K562 (cell line): Measurements from ENCODE around the gene RAD17. TPM values are rescaled to one million over a fixed set of nuclear protein-coding genes. Genes with fewer than 3 reads are reported as not detected.

Experiments
- ATF7 ChIP-seq: fragments of 450-650 bp; IDR thresholded peaks from 2 replicates; pipeline ENCODE4 v1.7.1; 2014; ENCODE audit warnings: mild to moderate bottlenecking, moderate library complexity
- CEBPB ChIP-seq: fragments of 450-650 bp; IDR thresholded peaks from 2 replicates; pipeline ENCODE4 v1.6.1; 2016; ENCODE audit warnings: missing genetic modification characterization, missing compliant biosample characterization
- ELF1 ChIP-seq: fragments of 200-800 bp; sonication (Bioruptor generic); IDR thresholded peaks from 2 replicates; pipeline ENCODE4 v1.6.1; 2016; ENCODE audit warnings: missing genetic modification characterization, missing compliant biosample characterization
- ESRRB ChIP-seq: fragments of 250-450 bp; sonication (Bioruptor Pico); IDR thresholded peaks from 2 replicates; pipeline ENCODE4 v1.5.0; 2020; ENCODE audit warnings: mild to moderate bottlenecking, moderate library complexity, borderline replicate concordance
- FIP1L1 ChIP-seq: fragments of 200-400 bp; formaldehyde crosslinking; IDR thresholded peaks from 2 replicates; pipeline ENCODE4 v1.6.1; 2018; ENCODE audit warnings: mild to moderate bottlenecking, low read depth, low read length; ENCODE audit not compliant: poor library complexity, severe bottlenecking
- KDM5B ChIP-seq: fragments of 200-600 bp; sonication (generic); IDR thresholded peaks from 2 replicates; pipeline ENCODE4 v1.6.1; 2012; ENCODE audit warnings: low read depth, mild to moderate bottlenecking, moderate library complexity, low read length, control low read depth, inconsistent platforms; ENCODE audit not compliant: insufficient replicate concordance
- MCM5 ChIP-seq: fragments of 450-650 bp; IDR thresholded peaks from 2 replicates; pipeline ENCODE4 v1.6.1; 2016; ENCODE audit warnings: low read depth
- MCM7 ChIP-seq, 2 experiments: fragments of 450-650 bp; IDR thresholded peaks; 2 replicates each; pipeline ENCODE4 v1.6.1; 2016 to 2018
- PCBP2 ChIP-seq: fragments of 200-400 bp; formaldehyde crosslinking; IDR thresholded peaks from 2 replicates; pipeline ENCODE4 v1.6.1; 2018; ENCODE audit warnings: low read length, low read depth, mild to moderate bottlenecking, moderate library complexity; ENCODE audit not compliant: poor library complexity, severe bottlenecking
- PHB2 ChIP-seq: fragments of 450-650 bp; IDR thresholded peaks from 2 replicates; pipeline ENCODE4 v1.6.1; 2017; ENCODE audit warnings: low read depth
- ZBED1 ChIP-seq: IDR thresholded peaks from 2 replicates; pipeline ENCODE4 v1.6.1; 2014
- ZNF253 ChIP-seq: fragments of 250-450 bp; sonication (Bioruptor Pico); conservative IDR thresholded peaks from 2 replicates; pipeline ENCODE4 v1.6.1; 2021; ENCODE audit warnings: mild to moderate bottlenecking
- ZNF354B ChIP-seq: fragments of 250-450 bp; sonication (Bioruptor Pico); IDR thresholded peaks from 2 replicates; pipeline ENCODE4 v1.4.0; 2020
- ZNF584 ChIP-seq: fragments of 200-800 bp; sonication (Bioruptor generic); IDR thresholded peaks from 2 replicates; pipeline ENCODE4 v1.6.1; 2016; ENCODE audit warnings: low read depth, mild to moderate bottlenecking, missing genetic modification characterization, missing compliant biosample characterization
- ZNF717 ChIP-seq: fragments of 250-450 bp; sonication (Bioruptor Pico); IDR thresholded peaks from 2 replicates; pipeline ENCODE4 v1.5.0; 2021
- ZNF830 ChIP-seq: fragments of 250-450 bp; sonication (Bioruptor Pico); IDR thresholded peaks from 2 replicates; pipeline ENCODE4 v1.5.0; 2021; ENCODE audit warnings: mild to moderate bottlenecking
- polyA plus RNA-seq, 8 experiments: library from polyadenylated mRNA; depleted of rRNA in 4 of 8; stranded (reverse) in 5 of 8; unstranded in 3 of 8; fragments of >200 nt; fragmentation: Nextera tagmentation in 2 of 8; fragmentation: Illumina TruSeq in 1 of 8; extraction: Ambion mirVana in 2 of 8; extraction: Trizol in 1 of 8; gene quantifications; 2 replicates each; pipeline versions ENCODE4 v1.2.1 to v1.2.3, GENCODE V29; 2011 to 2014; ENCODE audit warnings: inconsistent platforms in 1 of 8, missing spikeins in 1 of 8
- total RNA-seq, 7 experiments: library from RNA; depleted of rRNA in 6 of 7; stranded (reverse); fragments of >200 nt in 6 of 7; fragmentation: Illumina TruSeq in 2 of 7; extraction: Trizol in 2 of 7; gene quantifications; 2 replicates each; pipeline versions ENCODE4 v1.2.1 to v1.2.3, GENCODE V29; 2011 to 2021; ENCODE audit warnings: low replicate concordance in 1 of 7
- TF ChIP-seq, protein P1 (sequence below): fragments of 450-650 bp; formaldehyde crosslinking; IDR thresholded peaks from 2 replicates; pipeline ENCODE4 v1.4.0; 2020; ENCODE audit warnings: mild to moderate bottlenecking, moderate library complexity
- TF ChIP-seq, protein P2 (sequence below): sonication (generic); formaldehyde crosslinking; IDR thresholded peaks from 2 replicates; pipeline ENCODE4 v1.8.0; 2022; ENCODE audit warnings: mild to moderate bottlenecking, low read depth, missing genetic modification reagents
- TF ChIP-seq, protein P3 (sequence below), 2 experiments: fragments of 450-650 bp; formaldehyde crosslinking in 1 of 2; IDR thresholded peaks; 2 replicates each; pipeline versions ENCODE4 v1.4.0 to v1.6.1; 2014 to 2020; ENCODE audit warnings: mild to moderate bottlenecking in 2 of 2, borderline replicate concordance in 1 of 2, low read depth in 1 of 2

Gene RAD17
- total and polyA plus RNA-seq, 9 of the 15 experiments (the other 6 are each of a cell fraction or from before 2014, with no cell fraction given) = 21.1 to 50.1 (median 40.1) TPM

DNA sequence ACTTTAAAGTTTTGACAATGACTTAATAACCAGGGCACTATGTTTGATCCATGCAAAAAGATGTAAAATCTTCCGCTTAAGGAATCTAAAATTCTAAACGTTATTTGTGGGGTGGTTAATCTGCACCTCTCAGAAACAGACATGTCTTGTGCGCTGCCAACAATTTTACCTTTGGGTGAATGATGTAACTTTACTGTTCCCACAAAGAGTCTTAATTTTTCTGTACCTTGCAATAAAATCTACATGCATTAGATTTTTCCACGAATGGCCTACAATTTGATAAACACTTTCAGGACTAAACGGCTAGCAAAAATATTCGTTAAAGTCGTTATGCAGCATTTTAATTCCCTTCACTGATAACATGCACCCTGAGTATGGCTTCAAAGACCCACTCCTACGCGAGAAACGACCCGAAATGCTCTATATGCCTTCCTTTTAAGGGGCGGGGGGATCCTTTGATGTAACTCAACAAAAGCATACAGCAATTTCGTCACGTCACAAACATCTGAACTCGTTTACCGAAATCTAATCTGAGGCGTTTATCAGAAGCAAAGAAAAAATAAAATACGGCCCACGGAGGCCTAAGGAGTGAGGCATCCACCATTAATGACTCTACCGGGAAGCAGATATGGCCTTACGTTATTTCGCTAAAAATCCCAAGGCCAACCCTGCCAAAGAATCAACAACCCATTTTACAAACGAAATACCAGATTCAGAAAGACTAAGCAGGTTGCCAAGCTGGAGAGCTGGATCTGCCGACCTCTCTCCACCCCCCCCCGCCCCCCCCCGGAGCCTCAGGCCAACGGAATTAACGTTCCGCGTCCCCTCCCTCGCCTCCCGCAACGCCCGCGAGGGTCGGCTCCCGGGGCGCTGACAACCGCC lies 919 bp upstream of the RAD17 start (continued):
- TF ChIP-seq MCM7 (IDR thresholded peaks at IDR 0.05) (no peak), ZNF717 (no peak), PHB2 (no peak), CEBPB (tag) (no peak), ZBED1 (no peak), ZNF584 (CRISPR knock-in tag) (no peak), KDM5B (no peak), MCM5 (no peak), ELF1 (tag) (no peak), FIP1L1 (no peak), ATF7 (no peak), ESRRB (CRISPR knock-in tag) (no peak), PCBP2 (no peak), ZNF830 (CRISPR knock-in tag) (no peak), ZNF354B (CRISPR knock-in tag) (no peak), ZNF253 (CRISPR knock-in tag) (no peak)
- TF ChIP-seq, protein P1, sequence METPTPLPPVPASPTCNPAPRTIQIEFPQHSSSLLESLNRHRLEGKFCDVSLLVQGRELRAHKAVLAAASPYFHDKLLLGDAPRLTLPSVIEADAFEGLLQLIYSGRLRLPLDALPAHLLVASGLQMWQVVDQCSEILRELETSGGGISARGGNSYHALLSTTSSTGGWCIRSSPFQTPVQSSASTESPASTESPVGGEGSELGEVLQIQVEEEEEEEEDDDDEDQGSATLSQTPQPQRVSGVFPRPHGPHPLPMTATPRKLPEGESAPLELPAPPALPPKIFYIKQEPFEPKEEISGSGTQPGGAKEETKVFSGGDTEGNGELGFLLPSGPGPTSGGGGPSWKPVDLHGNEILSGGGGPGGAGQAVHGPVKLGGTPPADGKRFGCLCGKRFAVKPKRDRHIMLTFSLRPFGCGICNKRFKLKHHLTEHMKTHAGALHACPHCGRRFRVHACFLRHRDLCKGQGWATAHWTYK (CRISPR knock-in tag) = no peak
- TF ChIP-seq, protein P2, sequence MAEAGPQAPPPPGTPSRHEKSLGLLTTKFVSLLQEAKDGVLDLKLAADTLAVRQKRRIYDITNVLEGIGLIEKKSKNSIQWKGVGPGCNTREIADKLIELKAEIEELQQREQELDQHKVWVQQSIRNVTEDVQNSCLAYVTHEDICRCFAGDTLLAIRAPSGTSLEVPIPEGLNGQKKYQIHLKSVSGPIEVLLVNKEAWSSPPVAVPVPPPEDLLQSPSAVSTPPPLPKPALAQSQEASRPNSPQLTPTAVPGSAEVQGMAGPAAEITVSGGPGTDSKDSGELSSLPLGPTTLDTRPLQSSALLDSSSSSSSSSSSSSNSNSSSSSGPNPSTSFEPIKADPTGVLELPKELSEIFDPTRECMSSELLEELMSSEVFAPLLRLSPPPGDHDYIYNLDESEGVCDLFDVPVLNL (CRISPR knock-in tag) = no peak
- TF ChIP-seq, protein P3, sequence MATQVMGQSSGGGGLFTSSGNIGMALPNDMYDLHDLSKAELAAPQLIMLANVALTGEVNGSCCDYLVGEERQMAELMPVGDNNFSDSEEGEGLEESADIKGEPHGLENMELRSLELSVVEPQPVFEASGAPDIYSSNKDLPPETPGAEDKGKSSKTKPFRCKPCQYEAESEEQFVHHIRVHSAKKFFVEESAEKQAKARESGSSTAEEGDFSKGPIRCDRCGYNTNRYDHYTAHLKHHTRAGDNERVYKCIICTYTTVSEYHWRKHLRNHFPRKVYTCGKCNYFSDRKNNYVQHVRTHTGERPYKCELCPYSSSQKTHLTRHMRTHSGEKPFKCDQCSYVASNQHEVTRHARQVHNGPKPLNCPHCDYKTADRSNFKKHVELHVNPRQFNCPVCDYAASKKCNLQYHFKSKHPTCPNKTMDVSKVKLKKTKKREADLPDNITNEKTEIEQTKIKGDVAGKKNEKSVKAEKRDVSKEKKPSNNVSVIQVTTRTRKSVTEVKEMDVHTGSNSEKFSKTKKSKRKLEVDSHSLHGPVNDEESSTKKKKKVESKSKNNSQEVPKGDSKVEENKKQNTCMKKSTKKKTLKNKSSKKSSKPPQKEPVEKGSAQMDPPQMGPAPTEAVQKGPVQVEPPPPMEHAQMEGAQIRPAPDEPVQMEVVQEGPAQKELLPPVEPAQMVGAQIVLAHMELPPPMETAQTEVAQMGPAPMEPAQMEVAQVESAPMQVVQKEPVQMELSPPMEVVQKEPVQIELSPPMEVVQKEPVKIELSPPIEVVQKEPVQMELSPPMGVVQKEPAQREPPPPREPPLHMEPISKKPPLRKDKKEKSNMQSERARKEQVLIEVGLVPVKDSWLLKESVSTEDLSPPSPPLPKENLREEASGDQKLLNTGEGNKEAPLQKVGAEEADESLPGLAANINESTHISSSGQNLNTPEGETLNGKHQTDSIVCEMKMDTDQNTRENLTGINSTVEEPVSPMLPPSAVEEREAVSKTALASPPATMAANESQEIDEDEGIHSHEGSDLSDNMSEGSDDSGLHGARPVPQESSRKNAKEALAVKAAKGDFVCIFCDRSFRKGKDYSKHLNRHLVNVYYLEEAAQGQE (IDR thresholded peaks at IDR 0.05; ENCODE audit: borderline replicate concordance) = no peak
- TF ChIP-seq, protein P3 (CRISPR knock-in tag; IDR thresholded peaks at IDR 0.05; ENCODE audit: low read depth) = no peak
